HepG2 (cell line): ENCODE results near the gene ANKRD39. TPM values are rescaled to one million over a fixed set of nuclear protein-coding genes. Genes with fewer than 3 reads are reported as not detected.

Source experiments
- AHR ChIP-seq: IDR thresholded peaks from 2 replicates; pipeline ENCODE4 v1.6.1; 2018; ENCODE audit warnings: missing genetic modification reagents, missing compliant biosample characterization
- ARID4A ChIP-seq: sonication (generic); formaldehyde crosslinking; IDR thresholded peaks from 2 replicates; pipeline ENCODE4 v1.5.0; 2020; ENCODE audit warnings: mild to moderate bottlenecking, missing genetic modification reagents, borderline replicate concordance
- BORCS8-MEF2B ChIP-seq: sonication (generic); formaldehyde crosslinking; IDR thresholded peaks from 2 replicates; pipeline ENCODE4 v1.8.0; 2022; ENCODE audit warnings: mild to moderate bottlenecking, missing genetic modification reagents
- CREBL2 ChIP-seq: sonication (generic); formaldehyde crosslinking; IDR thresholded peaks from 2 replicates; pipeline ENCODE4 v1.8.1; 2023; ENCODE audit warnings: missing genetic modification reagents, mild to moderate bottlenecking, borderline replicate concordance
- CSRNP2 ChIP-seq: sonication (generic); formaldehyde crosslinking; conservative IDR thresholded peaks from 2 replicates; pipeline ENCODE4 v1.8.0; 2022; ENCODE audit warnings: low read depth, missing genetic modification reagents
- FOSL2 ChIP-seq: sonication (generic); formaldehyde crosslinking; IDR thresholded peaks from 2 replicates; pipeline ENCODE4 v1.4.0; 2020; ENCODE audit warnings: missing genetic modification reagents
- HNRNPK ChIP-seq: fragments of 200-400 bp; formaldehyde crosslinking; IDR thresholded peaks from 2 replicates; pipeline ENCODE4 v1.6.1; 2018; ENCODE audit warnings: low read length, low read depth, moderate library complexity, mild to moderate bottlenecking; ENCODE audit not compliant: poor library complexity, severe bottlenecking
- HOXA7 ChIP-seq: sonication (generic); formaldehyde crosslinking; IDR thresholded peaks from 2 replicates; pipeline ENCODE4 v1.8.1; 2022; ENCODE audit warnings: mild to moderate bottlenecking, missing genetic modification reagents, moderate library complexity
- KMT2A ChIP-seq: sonication (generic); formaldehyde crosslinking; IDR thresholded peaks from 2 replicates; pipeline ENCODE4 v1.4.0; 2020; ENCODE audit warnings: missing genetic modification reagents
- MAFF ChIP-seq: IDR thresholded peaks from 2 replicates; pipeline ENCODE4 v1.6.1; 2011; ENCODE audit warnings: low read depth, low read length, improper control_type of control experiment
- NAIF1 ChIP-seq: sonication (generic); formaldehyde crosslinking; IDR thresholded peaks from 2 replicates; pipeline ENCODE4 v1.5.0; 2020; ENCODE audit warnings: mild to moderate bottlenecking, missing genetic modification reagents, borderline replicate concordance
- NR3C1 ChIP-seq: sonication (generic); formaldehyde crosslinking; IDR thresholded peaks from 2 replicates; pipeline ENCODE4 v1.4.0; 2020; ENCODE audit warnings: missing genetic modification reagents
- PHF5A ChIP-seq: IDR thresholded peaks from one replicate; pipeline ENCODE4 v1.6.1; 2018; ENCODE audit warnings: low read depth, missing genetic modification reagents; ENCODE audit not compliant: unreplicated experiment
- RFX1 ChIP-seq: fragments of 450-650 bp; IDR thresholded peaks from 2 replicates; pipeline ENCODE4 v1.6.1; 2017
- RNF2 ChIP-seq: fragments of 450-650 bp; conservative IDR thresholded peaks from 2 replicates; pipeline ENCODE4 v1.6.1; 2016; ENCODE audit warnings: low read depth
- TCF12 ChIP-seq, 2 experiments: fragments of 450-650 bp in 1 of 2; sonication (generic) in 1 of 2; formaldehyde crosslinking in 1 of 2; IDR thresholded peaks; 2 replicates each; pipeline versions ENCODE4 v1.6.1 to v1.8.0; 2017 to 2022; ENCODE audit warnings: antibody characterized with exemption in 1 of 2, mild to moderate bottlenecking in 1 of 2, missing genetic modification reagents in 1 of 2, moderate library complexity in 1 of 2
- YEATS2 ChIP-seq: sonication (generic); formaldehyde crosslinking; IDR thresholded peaks from 2 replicates; pipeline ENCODE4 v1.4.0; 2020; ENCODE audit warnings: missing genetic modification reagents, borderline replicate concordance
- ZNF121 ChIP-seq: sonication (generic); formaldehyde crosslinking; IDR thresholded peaks from 2 replicates; pipeline ENCODE4 v1.5.0; 2020; ENCODE audit warnings: mild to moderate bottlenecking, missing genetic modification reagents
- ZNF33A ChIP-seq: sonication (generic); formaldehyde crosslinking; IDR thresholded peaks from 2 replicates; pipeline ENCODE4 v1.5.1; 2020; ENCODE audit warnings: missing genetic modification reagents, mild to moderate bottlenecking, moderate library complexity, borderline replicate concordance
- ZNF530 ChIP-seq: sonication (generic); formaldehyde crosslinking; IDR thresholded peaks from 2 replicates; pipeline ENCODE4 v1.5.0; 2020; ENCODE audit warnings: low read depth, mild to moderate bottlenecking, missing genetic modification reagents
- ZNF564 ChIP-seq: sonication (generic); formaldehyde crosslinking; IDR thresholded peaks from 2 replicates; pipeline ENCODE4 v1.8.1; 2023; ENCODE audit warnings: mild to moderate bottlenecking, missing genetic modification reagents
- ZNF570 ChIP-seq: sonication (generic); formaldehyde crosslinking; IDR thresholded peaks from 2 replicates; pipeline ENCODE4 v1.4.0; 2020; ENCODE audit warnings: mild to moderate bottlenecking, missing genetic modification reagents, borderline replicate concordance
- ZNF644 ChIP-seq: IDR thresholded peaks from 2 replicates; pipeline ENCODE4 v1.6.1; 2016; ENCODE audit warnings: low read depth
- ZNF746 ChIP-seq: sonication (generic); formaldehyde crosslinking; IDR thresholded peaks from 2 replicates; pipeline ENCODE4 v1.8.0; 2022; ENCODE audit warnings: mild to moderate bottlenecking, missing genetic modification reagents
- polyA plus RNA-seq, 8 experiments: library from polyadenylated mRNA; depleted of rRNA in 3 of 8; stranded (reverse) in 7 of 8; unstranded in 1 of 8; fragments of >200 nt; fragmentation: Illumina TruSeq in 4 of 8; extraction: Trizol in 4 of 8; gene quantifications; 2 replicates each; pipeline versions ENCODE4 v1.2.1 to v1.2.3, GENCODE V29; 2011 to 2016; ENCODE audit warnings: low read depth in 4 of 8, missing spikeins in 1 of 8, mixed read lengths in 1 of 8; ENCODE audit not compliant: insufficient read depth in 1 of 8
- total RNA-seq, 5 experiments: library from RNA; depleted of rRNA; stranded (reverse); fragments of >200 nt; fragmentation: Illumina TruSeq; extraction: Trizol; gene quantifications; 2 replicates each; pipeline ENCODE4 v1.2.3, GENCODE V29; 2016; ENCODE audit warnings: low read depth in 1 of 5

The ANKRD39 gene
- total and polyA plus RNA-seq, 2 of the 13 experiments (the other 11 are each of a cell fraction or from before 2014, with no cell fraction given) = 23.2 to 24.8 TPM

- TF ChIP-seq ARID4A (CRISPR knock-in tag) (peak; percentile 62; the same call in 1 of the 2 replicates), FOSL2 (no peak), ZNF644 (CRISPR knock-in tag) (no peak), AHR (CRISPR knock-in tag) (no peak), RNF2 (no peak), ZNF530 (CRISPR knock-in tag) (no peak), KMT2A (CRISPR knock-in tag) (no peak), PHF5A (CRISPR knock-in tag) (no peak), ZNF33A (CRISPR knock-in tag) (no peak), CSRNP2 (CRISPR knock-in tag) (no peak), HOXA7 (CRISPR knock-in tag) (no peak), YEATS2 (no peak; the same call in 1 of the 2 replicates), RFX1 (no peak), HNRNPK (peak; percentile 52), NR3C1 (no peak), NAIF1 (CRISPR knock-in tag) (no peak), CREBL2 (no peak), ZNF121 (CRISPR knock-in tag) (0 out of 2 replicates have a peak, but pooled peaks have one; percentile 9), ZNF570 (no peak), ZNF564 (CRISPR knock-in tag) (peak; percentile 20; the same call in 1 of the 2 replicates), TCF12 (IDR thresholded peaks at IDR 0.05) (no peak), TCF12 (CRISPR knock-in tag; IDR thresholded peaks at IDR 0.05) (no peak), MAFF (no peak), BORCS8-MEF2B (CRISPR knock-in tag) (no peak), ZNF746 (peak; percentile 76)
Measured at GRCh38 chr2:96869822-96870625, 12.2 kb upstream of the ANKRD39 start, which contains the start of gene SEMA4C (continued).
